Coronary artery (tissue), 2 donors: Measurements from ENCODE around the gene CFAP97D1.
A peak's percentile ranks its signal among the peaks of the same experiment; 100 is the strongest.

ENCODE experiments used
- DNase-seq: peaks from one replicate; pipeline ENCODE4 v3.0.0-alpha.2; 2017; ENCODE audit warnings: low spot score
- H3K27ac ChIP-seq, 2 donors: fragments of 200-600 bp; sonication (generic); one replicate each; pipeline ENCODE4 v1.5.1; 2016 to 2019
- H3K4me3 ChIP-seq: fragments of 200-600 bp; sonication (generic); 2 replicates; pipeline ENCODE4 v1.5.1; 2016; ENCODE audit warnings: mild to moderate bottlenecking, moderate library complexity
- TF ChIP-seq, protein P1 (sequence below): fragments of 200-600 bp; sonication (generic); IDR thresholded peaks from one replicate; pipeline ENCODE4 v1.5.1; 2019; ENCODE audit warnings: antibody characterized with exemption

The CFAP97D1 gene

DNA sequence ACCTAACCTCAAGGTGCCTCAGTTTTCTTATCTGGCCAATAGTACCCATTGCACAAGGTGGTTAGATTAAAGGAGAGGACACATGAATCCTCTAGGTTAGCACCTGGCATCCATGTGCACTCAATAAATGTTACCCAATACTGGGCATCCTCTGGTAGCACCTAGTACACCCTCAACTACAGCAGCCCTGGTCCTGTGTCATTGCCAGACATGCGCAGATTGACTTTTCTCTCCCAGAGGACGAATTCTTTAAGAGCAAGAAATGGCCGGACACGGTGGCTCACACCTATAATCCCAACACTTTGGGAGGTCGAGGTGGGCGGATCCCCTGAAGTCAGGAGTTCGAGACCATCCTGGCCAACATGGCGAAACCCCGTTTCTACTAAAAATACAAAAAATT, 8.8 kb upstream of the CFAP97D1 start:
- DNase-seq, result no peak
- TF ChIP-seq, protein P1, sequence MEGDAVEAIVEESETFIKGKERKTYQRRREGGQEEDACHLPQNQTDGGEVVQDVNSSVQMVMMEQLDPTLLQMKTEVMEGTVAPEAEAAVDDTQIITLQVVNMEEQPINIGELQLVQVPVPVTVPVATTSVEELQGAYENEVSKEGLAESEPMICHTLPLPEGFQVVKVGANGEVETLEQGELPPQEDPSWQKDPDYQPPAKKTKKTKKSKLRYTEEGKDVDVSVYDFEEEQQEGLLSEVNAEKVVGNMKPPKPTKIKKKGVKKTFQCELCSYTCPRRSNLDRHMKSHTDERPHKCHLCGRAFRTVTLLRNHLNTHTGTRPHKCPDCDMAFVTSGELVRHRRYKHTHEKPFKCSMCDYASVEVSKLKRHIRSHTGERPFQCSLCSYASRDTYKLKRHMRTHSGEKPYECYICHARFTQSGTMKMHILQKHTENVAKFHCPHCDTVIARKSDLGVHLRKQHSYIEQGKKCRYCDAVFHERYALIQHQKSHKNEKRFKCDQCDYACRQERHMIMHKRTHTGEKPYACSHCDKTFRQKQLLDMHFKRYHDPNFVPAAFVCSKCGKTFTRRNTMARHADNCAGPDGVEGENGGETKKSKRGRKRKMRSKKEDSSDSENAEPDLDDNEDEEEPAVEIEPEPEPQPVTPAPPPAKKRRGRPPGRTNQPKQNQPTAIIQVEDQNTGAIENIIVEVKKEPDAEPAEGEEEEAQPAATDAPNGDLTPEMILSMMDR, result no peak
- H3K4me3 ChIP-seq, result no peak overlapping the region
- no peak overlapping the region for H3K27ac ChIP-seq

DNA sequence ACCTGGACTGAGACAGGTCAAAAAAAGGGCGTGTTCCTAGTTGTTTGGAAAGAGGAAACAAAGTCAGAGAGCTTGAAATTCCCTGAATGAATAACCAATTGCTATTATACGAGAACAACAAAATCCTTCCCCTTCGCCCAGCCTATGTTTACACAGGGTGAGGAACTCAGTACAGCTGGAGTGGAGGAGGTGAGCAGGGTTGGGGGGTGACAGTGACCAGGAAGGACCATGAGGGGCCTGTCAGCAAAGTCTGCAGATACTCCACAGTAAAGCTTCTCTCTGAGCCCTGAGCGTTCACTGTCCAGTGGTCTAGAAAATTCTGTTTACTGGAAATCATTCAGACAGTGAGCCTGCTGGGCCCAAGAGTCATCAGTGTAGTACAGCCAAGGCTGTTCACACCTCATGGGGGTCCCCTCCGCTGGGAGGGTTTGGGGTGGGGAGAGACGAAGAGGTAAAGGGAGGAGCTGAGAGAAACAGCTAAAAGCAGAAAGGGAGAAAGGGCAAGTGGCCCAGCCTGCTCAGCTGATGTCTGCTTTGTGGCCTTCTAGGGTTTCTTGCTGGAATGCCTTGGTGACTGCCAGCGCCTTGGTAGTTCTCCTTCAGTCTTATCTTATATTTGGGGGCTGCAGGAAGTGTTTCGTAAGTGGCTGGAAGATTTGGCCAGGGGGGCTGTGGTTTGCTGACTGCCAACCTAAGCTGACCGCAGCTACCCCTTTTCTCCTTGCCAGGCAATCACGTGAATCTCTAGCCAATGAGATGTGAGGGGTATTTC, 7.2 kb upstream of the CFAP97D1 start:
- TF ChIP-seq, protein P1, result no peak
- Histone ChIP-seq H3K4me3 (peak overlapping the region; percentile 2), H3K27ac (peak overlapping the region; percentile 88 to 89)
- peak; percentile 82 for DNase-seq

DNA sequence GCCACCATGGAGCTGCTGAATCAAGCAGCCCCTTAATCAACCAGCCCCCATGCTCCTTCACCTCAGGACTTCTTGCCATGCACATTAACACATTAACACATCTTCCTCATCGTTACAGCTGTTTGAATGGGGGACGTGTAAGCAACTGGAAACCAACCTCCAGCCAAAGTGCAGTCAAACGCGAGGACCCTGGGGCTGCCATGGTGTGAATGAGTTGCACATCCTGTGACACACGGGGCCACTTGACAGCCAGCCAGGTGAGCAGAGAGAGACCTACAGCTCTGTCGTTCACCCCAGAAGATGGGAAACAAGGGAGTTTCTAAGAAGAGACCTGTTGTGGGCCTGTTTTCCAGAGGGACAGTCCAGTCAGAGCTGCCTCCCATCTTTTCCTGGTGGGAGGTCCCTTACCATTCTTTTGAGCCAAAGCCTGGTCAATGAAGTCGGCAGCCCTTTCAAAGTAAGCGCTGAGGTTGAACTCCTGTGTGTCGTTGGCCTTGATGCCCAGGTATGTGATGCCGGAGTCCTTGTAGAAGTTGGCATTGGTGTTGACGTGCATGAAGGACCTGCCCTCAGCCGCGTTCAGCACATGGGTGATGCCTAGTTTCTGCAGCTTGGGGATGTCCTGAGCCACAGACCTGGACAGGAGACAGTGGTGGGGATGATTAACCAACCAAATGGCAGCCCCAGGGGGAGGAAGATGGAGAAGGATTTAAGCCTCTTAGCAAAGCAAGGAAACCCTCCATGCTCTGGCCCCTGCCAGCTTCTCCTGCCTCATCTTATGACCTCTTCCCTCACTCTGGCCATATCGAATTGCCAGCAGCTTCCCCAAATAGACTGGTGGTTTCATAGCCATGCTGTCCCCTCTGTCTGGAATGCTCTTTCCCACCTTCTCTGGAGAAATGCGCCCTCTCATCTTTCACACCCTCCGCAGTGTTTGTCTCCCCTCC, 5.7 kb upstream of the CFAP97D1 start:
- peak; percentile 70 for DNase-seq
- TF ChIP-seq, protein P1, result no peak
- Histone ChIP-seq H3K4me3 (no peak overlapping the region), H3K27ac (peak overlapping the region; percentile 88 to 89)

DNA sequence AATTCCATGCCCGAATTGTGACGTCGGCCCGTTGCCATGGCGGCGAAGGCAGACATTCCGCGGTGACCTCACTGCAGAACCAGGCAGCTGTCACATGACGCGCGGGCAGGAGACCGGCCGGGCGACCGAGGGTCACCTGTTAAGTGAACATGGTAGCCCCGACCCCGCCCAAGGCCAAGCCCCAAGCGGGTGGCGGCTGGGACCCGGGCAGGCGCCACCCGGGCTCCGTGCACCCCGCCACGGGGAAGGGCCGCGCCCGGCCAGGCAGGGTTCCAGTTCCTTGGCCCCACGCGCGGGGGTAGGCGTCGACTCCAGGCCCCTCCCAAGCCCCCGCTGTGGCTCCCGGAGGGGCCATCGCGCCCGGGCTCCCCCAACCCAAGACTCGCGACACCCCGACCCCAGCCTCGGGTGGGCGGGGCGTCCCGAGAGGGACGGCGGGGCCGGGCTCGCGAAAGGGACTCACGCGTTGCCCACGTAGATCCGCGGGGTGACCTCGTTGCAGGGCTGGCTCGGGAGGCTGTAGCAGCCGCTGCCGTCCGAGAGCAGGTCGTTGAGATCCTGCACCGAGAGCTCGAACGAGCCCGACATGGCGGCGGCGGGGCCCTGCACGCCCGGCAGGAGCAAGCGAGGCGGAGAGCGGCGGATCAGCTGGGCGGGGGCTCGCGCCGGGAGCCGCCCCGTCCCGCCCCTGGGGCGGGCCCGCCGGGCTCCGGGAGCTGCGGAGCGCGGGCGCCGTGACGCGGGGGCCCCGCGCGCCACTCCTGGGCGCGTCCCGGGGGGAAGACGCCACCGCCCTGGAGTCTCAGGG, 1.7 kb upstream of the CFAP97D1 start, which contains the start of gene DUSP3:
Gene DUSP3, minus strand, starts transcription at position 641 of the 808 bp plus-strand sequence. Its CDS starts 53 bp downstream, at position 588.
- H3K4me3 ChIP-seq, result peak within 1 kb of the TSS; percentile 79
- TF ChIP-seq, protein P1, result no peak
- DNase-seq, result peak; percentile 98
- H3K27ac ChIP-seq, result peak within 1 kb of the TSS; percentile 98 to 100

DNA sequence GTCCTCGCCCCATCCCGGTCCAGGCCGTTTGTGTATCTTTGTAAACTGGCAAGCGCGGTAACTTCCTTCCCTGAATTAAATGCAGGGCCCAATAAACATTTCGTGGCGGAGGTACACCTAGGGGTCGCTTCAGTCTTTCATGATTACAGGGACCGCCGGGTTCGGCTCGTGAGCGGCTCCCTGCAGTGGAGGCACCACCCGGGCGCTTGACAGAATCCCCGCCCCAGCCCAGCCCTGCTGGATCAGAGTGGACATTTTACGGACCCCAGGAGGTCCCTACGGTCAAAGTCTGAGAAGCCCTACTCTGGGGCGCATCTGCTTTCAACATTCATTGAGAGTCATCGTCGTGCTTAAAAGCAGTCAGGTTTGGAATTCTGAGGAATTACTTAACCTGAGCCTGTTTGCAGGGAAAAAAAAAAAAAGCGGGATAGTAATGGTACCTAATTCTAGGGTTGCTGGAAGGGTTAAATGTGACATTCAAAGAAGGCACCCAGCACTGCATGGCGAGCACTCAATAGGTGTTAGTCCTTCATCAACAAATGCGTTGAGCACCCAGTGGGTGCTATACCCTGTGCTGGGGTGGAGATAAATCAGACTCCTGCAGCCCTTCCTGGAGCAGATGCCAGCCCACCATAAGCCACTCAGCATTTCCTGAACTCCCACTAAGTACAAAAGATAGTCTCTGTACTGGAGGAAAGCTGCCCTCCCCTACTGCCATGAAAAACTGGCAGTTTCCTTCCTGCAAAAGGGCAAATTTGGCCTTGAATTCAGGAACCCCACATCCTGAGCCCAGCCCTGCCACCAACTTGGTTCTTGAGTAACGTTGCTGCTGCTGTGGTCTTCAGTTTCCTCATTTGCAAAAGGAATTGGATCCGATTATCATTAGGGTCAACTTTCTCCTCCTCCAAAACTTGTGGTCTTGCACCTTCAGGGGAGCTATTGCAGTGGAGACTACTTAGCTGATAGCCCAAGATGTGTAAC, 800 bp upstream of the CFAP97D1 start:
- TF ChIP-seq, protein P1, result no peak
- DNase-seq, result no peak
- Histone ChIP-seq H3K4me3 (peak overlapping the region; percentile 79), H3K27ac (peak overlapping the region; percentile 98 to 100)
